K562 (cell line): ENCODE data around the gene PARP9. TPM values are rescaled to one million over a fixed set of nuclear protein-coding genes. Genes with fewer than 3 reads are reported as not detected.

Experiments
- ATAC-seq: fragments of 200-7000 bp; cut with Tn5 transposase; 3 replicates; pipeline ENCODE4 v1.9.1; 2020; ENCODE audit warnings: moderate library complexity
- BruUV-seq: library from RNA; stranded (reverse); fragments of 400-500 nt; replicated peaks from 2 replicates; lab custom pipeline; 2021; lab: Mats Ljungman, UMichigan
- CTCF ChIA-PET: fragments of 300-600 bp; formaldehyde crosslinking; extraction: SDS; loops from one replicate; lab custom pipeline; 2021; ENCODE audit warnings: low intra/inter-chr PET ratio; lab: Yijun Ruan, JAX
- POLR2A ChIA-PET: fragments of 300-600, 350-650 bp; sonication (Branson Sonifier 250); formaldehyde crosslinking; extraction: SDS; loops from one replicate; lab custom pipeline; 2021; ENCODE audit warnings: antibody characterized with exemption, inconsistent platforms; lab: Yijun Ruan, JAX
- DNase-seq, 4 experiments: peaks; one replicate each; pipeline versions ENCODE4 v3.0.0 to v3.0.0-alpha.2; 2011 to 2018; ENCODE audit warnings: low spot score in 3 of 4, mixed read lengths in 3 of 4; ENCODE audit errors: extremely low read depth in 1 of 4
- FAIRE-seq: peaks from 2 replicates; lab custom pipeline; 2011; peaks lifted over from hg19 to GRCh38; lab: Jason Lieb, UNC
- H2AFZ ChIP-seq: 2 replicates; pipeline ENCODE4 v1.6.0; 2011; ENCODE audit warnings: low read depth, low read length, control low read depth, inconsistent platforms
- H3K27ac ChIP-seq: fragments of 200-600 bp; 3 replicates; pipeline ENCODE4 v1.8.0; 2011; ENCODE audit warnings: low read depth, mild to moderate bottlenecking, control low read depth, inconsistent platforms, low read length, moderate library complexity, mixed read lengths; ENCODE audit errors: extremely low read depth
- H3K27me3 ChIP-seq, 2 experiments: fragments of 300-600 bp in 1 of 2; 2 replicates in 1 of 2; 3 replicates in 1 of 2; pipeline versions ENCODE4 v1.6.0 to v1.8.0; 2011; ENCODE audit warnings: inconsistent platforms in 2 of 2, low read length in 2 of 2, mild to moderate bottlenecking in 1 of 2, mixed read lengths in 1 of 2, moderate library complexity in 1 of 2; ENCODE audit not compliant: control insufficient read depth in 2 of 2, insufficient read depth in 2 of 2
- H3K36me3 ChIP-seq: fragments of 300-600 bp; 3 replicates; pipeline ENCODE4 v1.8.0; 2011; ENCODE audit warnings: mild to moderate bottlenecking, low read length, inconsistent platforms; ENCODE audit not compliant: control insufficient read depth, insufficient read depth
- H3K4me1 ChIP-seq, 2 experiments: fragments of 200-600 bp in 1 of 2; replicated peaks in 1 of 2; 2 replicates in 1 of 2; 3 replicates in 1 of 2; pipeline versions ENCODE4 v1.5.1 to v1.8.0; 2011; ENCODE audit warnings: inconsistent platforms in 2 of 2, low read length in 2 of 2, mild to moderate bottlenecking in 1 of 2, mixed read lengths in 1 of 2, moderate library complexity in 1 of 2; ENCODE audit not compliant: control insufficient read depth in 2 of 2, insufficient read depth in 2 of 2
- H3K4me2 ChIP-seq: 2 replicates; pipeline ENCODE4 v1.6.1; 2011; ENCODE audit warnings: low read length, control low read depth, inconsistent platforms, mixed read lengths; ENCODE audit not compliant: insufficient read depth
- H3K4me3 ChIP-seq: fragments of 200-600 bp; sonication (generic), shearing (Covaris generic); 2 replicates; pipeline ENCODE4 v1.5.1; 2016; ENCODE audit warnings: control low read depth, inconsistent platforms
- H3K79me2 ChIP-seq: fragments of 200-600 bp; 3 replicates; pipeline ENCODE4 v1.8.0; 2011; ENCODE audit warnings: low read length, inconsistent platforms; ENCODE audit not compliant: control insufficient read depth, insufficient read depth
- H3K9ac ChIP-seq, 2 experiments: 2 replicates each; pipeline versions ENCODE4 v1.6.0 to v1.6.1; 2011; ENCODE audit warnings: low read depth in 2 of 2, low read length in 2 of 2, control low read depth in 1 of 2, inconsistent platforms in 1 of 2, mild to moderate bottlenecking in 1 of 2, mixed read lengths in 1 of 2; ENCODE audit not compliant: insufficient read depth in 1 of 2
- H3K9me1 ChIP-seq: one replicate; pipeline ENCODE4 v1.6.0; 2011; ENCODE audit warnings: inconsistent platforms, mild to moderate bottlenecking, low read length, moderate library complexity; ENCODE audit not compliant: control insufficient read depth, insufficient read depth
- H3K9me3 ChIP-seq: replicated peaks from 2 replicates; pipeline ENCODE4 v1.5.1; 2011; ENCODE audit warnings: low read depth, low read length, inconsistent platforms; ENCODE audit not compliant: control insufficient read depth, insufficient read depth
- H4K20me1 ChIP-seq: replicated peaks from 2 replicates; pipeline ENCODE4 v1.6.1; 2011; ENCODE audit warnings: low read length, inconsistent platforms, mixed read lengths; ENCODE audit not compliant: control insufficient read depth, insufficient read depth
- CBFA2T2 ChIP-seq: fragments of 450-650 bp; conservative IDR thresholded peaks from 2 replicates; pipeline ENCODE4 v1.6.1; 2017; ENCODE audit warnings: mild to moderate bottlenecking
- FOXM1 ChIP-seq, 2 experiments: fragments of 450-650 bp in 1 of 2; sonication (generic) in 1 of 2; formaldehyde crosslinking in 1 of 2; IDR thresholded peaks; 2 replicates each; pipeline versions ENCODE4 v1.6.1 to v1.9.0; 2017 to 2022; ENCODE audit warnings: low read depth in 2 of 2, mild to moderate bottlenecking in 2 of 2, missing genetic modification reagents in 1 of 2, moderate library complexity in 1 of 2
- HMG20B ChIP-seq: fragments of 250-450 bp; sonication (Bioruptor Pico); IDR thresholded peaks from 2 replicates; pipeline ENCODE4 v1.5.0; 2021; ENCODE audit warnings: mild to moderate bottlenecking
- MBD2 ChIP-seq: sonication (generic); IDR thresholded peaks from 2 replicates; pipeline ENCODE4 v1.6.1; 2016; ENCODE audit warnings: low read depth, borderline replicate concordance
- PHB ChIP-seq: fragments of 250-450 bp; sonication (Bioruptor Pico); IDR thresholded peaks from 2 replicates; pipeline ENCODE4 v1.5.0; 2021
- PRMT5 ChIP-seq: sonication (generic); formaldehyde crosslinking; IDR thresholded peaks from 2 replicates; pipeline ENCODE4 v1.5.0; 2020; ENCODE audit warnings: missing genetic modification reagents
- PRPF4 ChIP-seq: fragments of 200-400 bp; formaldehyde crosslinking; IDR thresholded peaks from one replicate; pipeline ENCODE4 v1.6.1; 2017; ENCODE audit warnings: low read length, low read depth, mild to moderate bottlenecking; ENCODE audit not compliant: insufficient read depth, poor library complexity, severe bottlenecking
- SNIP1 ChIP-seq: fragments of 450-650 bp; IDR thresholded peaks from 2 replicates; pipeline ENCODE4 v1.7.1; 2017; ENCODE audit warnings: low read depth, mild to moderate bottlenecking
- TCFL5 ChIP-seq: fragments of 250-450 bp; sonication (Bioruptor Pico); conservative IDR thresholded peaks from 2 replicates; pipeline ENCODE4 v1.6.1; 2021; ENCODE audit warnings: mild to moderate bottlenecking, moderate library complexity, matching md5 sums
- ZBTB17 ChIP-seq: fragments of 450-650 bp; formaldehyde crosslinking; IDR thresholded peaks from 2 replicates; pipeline ENCODE4 v1.4.0; 2020; ENCODE audit warnings: mild to moderate bottlenecking
- ZC3H11A ChIP-seq: IDR thresholded peaks from 2 replicates; pipeline ENCODE4 v1.6.1; 2012; ENCODE audit warnings: low read depth, low read length, improper control_type of control experiment
- WGBS: fragments of 100-300 bp; shearing (Covaris generic); methylation state at CpG from one replicate; pipeline ENCODE4 v1.1.6; 2016; ENCODE audit warnings: low coverage, mixed read lengths; ENCODE audit not compliant: insufficient coverage; ENCODE audit errors: missing lambda C conversion rate; 5-methylcytosine and 5-hydroxymethylcytosine counted together
- in situ Hi-C: fragments of 300-500 bp; cut with MboI; formaldehyde crosslinking; loops from 4 replicates; pipeline ENCODE4 v1.15.0; 2018; ENCODE audit warnings: inconsistent platforms, mixed read lengths
- intact Hi-C: fragments of 100-400 bp; cut with micrococcal nuclease; formaldehyde crosslinking; loops from 2 replicates; pipeline ENCODE4 v1.14.2; 2022
- polyA plus RNA-seq, 8 experiments: library from polyadenylated mRNA; depleted of rRNA in 4 of 8; stranded (reverse) in 5 of 8; unstranded in 3 of 8; fragments of >200 nt; fragmentation: Nextera tagmentation in 2 of 8; fragmentation: Illumina TruSeq in 1 of 8; extraction: Ambion mirVana in 2 of 8; extraction: Trizol in 1 of 8; gene quantifications; 2 replicates each; pipeline versions ENCODE4 v1.2.1 to v1.2.3, GENCODE V29; 2011 to 2014; ENCODE audit warnings: inconsistent platforms in 1 of 8, missing spikeins in 1 of 8
- total RNA-seq, 7 experiments: library from RNA; depleted of rRNA in 6 of 7; stranded (reverse); fragments of >200 nt in 6 of 7; fragmentation: Illumina TruSeq in 2 of 7; extraction: Trizol in 2 of 7; gene quantifications; 2 replicates each; pipeline versions ENCODE4 v1.2.1 to v1.2.3, GENCODE V29; 2011 to 2021; ENCODE audit warnings: low replicate concordance in 1 of 7
- TF ChIP-seq, protein P1 (sequence below): fragments of 450-650 bp; formaldehyde crosslinking; IDR thresholded peaks from 2 replicates; pipeline ENCODE4 v1.4.0; 2022; ENCODE audit warnings: missing genetic modification characterization
- TF ChIP-seq, protein P2 (sequence below): fragments of 250-450 bp; sonication (Bioruptor Pico); IDR thresholded peaks from 2 replicates; pipeline ENCODE4 v1.4.0; 2020; ENCODE audit warnings: mild to moderate bottlenecking, moderate library complexity
- TF ChIP-seq, protein P3 (sequence below): IDR thresholded peaks from 2 replicates; pipeline ENCODE4 v1.6.1; 2011; ENCODE audit not compliant: insufficient read length; ENCODE audit errors: extremely low read depth
- TF ChIP-seq, protein P4 (sequence below): fragments of 450-650 bp; formaldehyde crosslinking; IDR thresholded peaks from 2 replicates; pipeline ENCODE4 v1.4.0; 2020; ENCODE audit warnings: mild to moderate bottlenecking
- TF ChIP-seq, protein P5 (sequence below), 2 experiments: fragments of 450-650 bp; IDR thresholded peaks; 2 replicates each; pipeline ENCODE4 v1.6.1; 2016

Gene PARP9
- total and polyA plus RNA-seq, 9 of the 15 experiments (the other 6 are each of a cell fraction or from before 2014, with no cell fraction given), result 2.1 to 4.8 (median 3.4) TPM

DNA sequence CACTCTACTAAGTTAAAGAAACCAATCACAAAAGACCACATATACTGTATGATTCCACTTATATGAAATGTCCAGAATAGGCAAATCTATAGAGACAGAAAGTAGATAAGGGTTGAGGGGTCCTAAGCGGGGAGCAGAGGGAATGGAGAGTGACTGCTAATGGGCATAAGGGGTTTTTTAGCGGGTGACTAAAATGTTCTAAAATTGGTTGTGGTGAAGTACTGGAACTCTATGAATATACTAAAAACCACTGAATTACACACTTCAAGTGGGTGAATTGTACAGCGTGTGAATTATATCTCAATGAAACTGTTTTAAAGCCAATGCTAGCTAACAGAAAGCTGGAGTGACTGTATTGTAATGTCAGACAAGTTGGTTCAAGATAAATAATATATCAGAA, 82.7 kb downstream of the PARP9 start:
- no peak overlapping the region for H2AFZ ChIP-seq
- in situ Hi-C loops (no loop called here), intact Hi-C loops (no loop called here)
- no peak for ATAC-seq
- ChIA-PET CTCF (no interaction called here), POLR2A (no interaction called here)
- H3K36me3 ChIP-seq, result no peaks in the 10 kb centered on the region
- no peak overlapping the region for H3K4me3 ChIP-seq
- WGBS, result 96% methylated on average over 3 of the region's 3 CpGs
- H3K9me3 ChIP-seq, result no peaks in the 10 kb centered on the region
- no peak overlapping the region for H3K4me2 ChIP-seq
- no peak overlapping the region for H3K9ac ChIP-seq
- peaks cover 45% of the 10 kb centered on the region for H3K79me2 ChIP-seq
- no peaks in the 10 kb centered on the region for H3K27me3 ChIP-seq
- no peaks in the 10 kb centered on the region for H3K9me1 ChIP-seq
- FAIRE-seq, result no peak
- H4K20me1 ChIP-seq, result peaks cover 3% of the 10 kb centered on the region; the same call in 1 of the 2 replicates
- BruUV-seq, result no TSS peak
- no peak for DNase-seq
- H3K27ac ChIP-seq, result no peak overlapping the region
- H3K4me1 ChIP-seq, result no peaks in the 10 kb centered on the region; a peak in 2 of 5 replicates
- no peak for TF ChIP-seq ZBTB17 (CRISPR knock-in tag)
- TF ChIP-seq FOXM1 (IDR thresholded peaks at IDR 0.05; ENCODE audit: low read depth), result no peak
- no peak for TF ChIP-seq FOXM1 (CRISPR knock-in tag; IDR thresholded peaks at IDR 0.05; ENCODE audit: low read depth)
- no peak for TF ChIP-seq PHB (CRISPR knock-in tag)
- TF ChIP-seq, protein P1, sequence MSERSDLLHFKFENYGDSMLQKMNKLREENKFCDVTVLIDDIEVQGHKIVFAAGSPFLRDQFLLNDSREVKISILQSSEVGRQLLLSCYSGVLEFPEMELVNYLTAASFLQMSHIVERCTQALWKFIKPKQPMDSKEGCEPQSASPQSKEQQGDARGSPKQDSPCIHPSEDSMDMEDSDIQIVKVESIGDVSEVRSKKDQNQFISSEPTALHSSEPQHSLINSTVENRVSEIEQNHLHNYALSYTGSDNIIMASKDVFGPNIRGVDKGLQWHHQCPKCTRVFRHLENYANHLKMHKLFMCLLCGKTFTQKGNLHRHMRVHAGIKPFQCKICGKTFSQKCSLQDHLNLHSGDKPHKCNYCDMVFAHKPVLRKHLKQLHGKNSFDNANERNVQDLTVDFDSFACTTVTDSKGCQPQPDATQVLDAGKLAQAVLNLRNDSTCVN (CRISPR knock-in tag), result no peak
- no peak for TF ChIP-seq MBD2
- TF ChIP-seq SNIP1, result no peak
- TF ChIP-seq PRPF4, result no peak
- TF ChIP-seq, protein P2, sequence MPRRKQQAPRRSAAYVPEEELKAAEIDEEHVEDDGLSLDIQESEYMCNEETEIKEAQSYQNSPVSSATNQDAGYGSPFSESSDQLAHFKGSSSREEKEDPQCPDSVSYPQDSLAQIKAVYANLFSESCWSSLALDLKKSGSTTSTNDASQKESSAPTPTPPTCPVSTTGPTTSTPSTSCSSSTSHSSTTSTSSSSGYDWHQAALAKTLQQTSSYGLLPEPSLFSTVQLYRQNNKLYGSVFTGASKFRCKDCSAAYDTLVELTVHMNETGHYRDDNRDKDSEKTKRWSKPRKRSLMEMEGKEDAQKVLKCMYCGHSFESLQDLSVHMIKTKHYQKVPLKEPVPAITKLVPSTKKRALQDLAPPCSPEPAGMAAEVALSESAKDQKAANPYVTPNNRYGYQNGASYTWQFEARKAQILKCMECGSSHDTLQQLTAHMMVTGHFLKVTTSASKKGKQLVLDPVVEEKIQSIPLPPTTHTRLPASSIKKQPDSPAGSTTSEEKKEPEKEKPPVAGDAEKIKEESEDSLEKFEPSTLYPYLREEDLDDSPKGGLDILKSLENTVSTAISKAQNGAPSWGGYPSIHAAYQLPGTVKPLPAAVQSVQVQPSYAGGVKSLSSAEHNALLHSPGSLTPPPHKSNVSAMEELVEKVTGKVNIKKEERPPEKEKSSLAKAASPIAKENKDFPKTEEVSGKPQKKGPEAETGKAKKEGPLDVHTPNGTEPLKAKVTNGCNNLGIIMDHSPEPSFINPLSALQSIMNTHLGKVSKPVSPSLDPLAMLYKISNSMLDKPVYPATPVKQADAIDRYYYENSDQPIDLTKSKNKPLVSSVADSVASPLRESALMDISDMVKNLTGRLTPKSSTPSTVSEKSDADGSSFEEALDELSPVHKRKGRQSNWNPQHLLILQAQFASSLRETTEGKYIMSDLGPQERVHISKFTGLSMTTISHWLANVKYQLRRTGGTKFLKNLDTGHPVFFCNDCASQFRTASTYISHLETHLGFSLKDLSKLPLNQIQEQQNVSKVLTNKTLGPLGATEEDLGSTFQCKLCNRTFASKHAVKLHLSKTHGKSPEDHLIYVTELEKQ (CRISPR knock-in tag), result no peak
- TF ChIP-seq PRMT5 (CRISPR knock-in tag), result no peak
- no peak for TF ChIP-seq ZC3H11A
- no peak for TF ChIP-seq HMG20B
- TF ChIP-seq, protein P3, sequence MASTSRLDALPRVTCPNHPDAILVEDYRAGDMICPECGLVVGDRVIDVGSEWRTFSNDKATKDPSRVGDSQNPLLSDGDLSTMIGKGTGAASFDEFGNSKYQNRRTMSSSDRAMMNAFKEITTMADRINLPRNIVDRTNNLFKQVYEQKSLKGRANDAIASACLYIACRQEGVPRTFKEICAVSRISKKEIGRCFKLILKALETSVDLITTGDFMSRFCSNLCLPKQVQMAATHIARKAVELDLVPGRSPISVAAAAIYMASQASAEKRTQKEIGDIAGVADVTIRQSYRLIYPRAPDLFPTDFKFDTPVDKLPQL, result no peak
- TF ChIP-seq, protein P4, sequence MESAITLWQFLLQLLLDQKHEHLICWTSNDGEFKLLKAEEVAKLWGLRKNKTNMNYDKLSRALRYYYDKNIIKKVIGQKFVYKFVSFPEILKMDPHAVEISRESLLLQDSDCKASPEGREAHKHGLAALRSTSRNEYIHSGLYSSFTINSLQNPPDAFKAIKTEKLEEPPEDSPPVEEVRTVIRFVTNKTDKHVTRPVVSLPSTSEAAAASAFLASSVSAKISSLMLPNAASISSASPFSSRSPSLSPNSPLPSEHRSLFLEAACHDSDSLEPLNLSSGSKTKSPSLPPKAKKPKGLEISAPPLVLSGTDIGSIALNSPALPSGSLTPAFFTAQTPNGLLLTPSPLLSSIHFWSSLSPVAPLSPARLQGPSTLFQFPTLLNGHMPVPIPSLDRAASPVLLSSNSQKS (CRISPR knock-in tag), result no peak
- TF ChIP-seq, protein P5, sequence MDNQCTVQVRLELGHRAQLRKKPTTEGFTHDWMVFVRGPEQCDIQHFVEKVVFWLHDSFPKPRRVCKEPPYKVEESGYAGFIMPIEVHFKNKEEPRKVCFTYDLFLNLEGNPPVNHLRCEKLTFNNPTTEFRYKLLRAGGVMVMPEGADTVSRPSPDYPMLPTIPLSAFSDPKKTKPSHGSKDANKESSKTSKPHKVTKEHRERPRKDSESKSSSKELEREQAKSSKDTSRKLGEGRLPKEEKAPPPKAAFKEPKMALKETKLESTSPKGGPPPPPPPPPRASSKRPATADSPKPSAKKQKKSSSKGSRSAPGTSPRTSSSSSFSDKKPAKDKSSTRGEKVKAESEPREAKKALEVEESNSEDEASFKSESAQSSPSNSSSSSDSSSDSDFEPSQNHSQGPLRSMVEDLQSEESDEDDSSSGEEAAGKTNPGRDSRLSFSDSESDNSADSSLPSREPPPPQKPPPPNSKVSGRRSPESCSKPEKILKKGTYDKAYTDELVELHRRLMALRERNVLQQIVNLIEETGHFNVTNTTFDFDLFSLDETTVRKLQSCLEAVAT (IDR thresholded peaks at IDR 0.05), result no peak
- no peak for TF ChIP-seq TCFL5
- TF ChIP-seq CBFA2T2, result no peak
